OCI-M1 (cell line): ENCODE data around the gene PARVB.
"Not testable (repeated sequence)": the region's sequence is repeated elsewhere in the genome, so short reads cannot be mapped to it uniquely, and the experiment has no call there.

Experiments
- DNase-seq: peaks from one replicate; lab custom pipeline; 2025; lab: John Stamatoyannopoulos, UW

PARVB gene

DNA sequence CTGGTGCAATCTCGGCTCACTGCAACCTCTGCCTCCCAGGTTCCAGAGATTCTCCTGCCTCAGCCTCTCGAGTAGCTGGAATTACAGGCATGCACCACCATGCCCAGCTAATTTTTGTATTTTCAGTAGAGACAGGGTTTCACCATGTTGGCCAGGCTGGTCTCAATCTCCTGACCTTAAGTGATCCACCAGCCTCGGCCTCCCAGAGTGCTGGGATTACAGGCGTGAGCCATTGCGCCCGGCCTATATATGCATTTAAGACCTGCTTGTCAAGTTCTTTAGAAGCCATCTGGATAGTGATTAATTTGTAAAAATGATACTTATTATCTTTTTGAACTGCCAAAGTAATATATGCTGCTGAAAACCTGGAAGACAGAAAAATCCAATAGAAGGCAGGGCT, 86.6 kb downstream of the PARVB start:
- not testable (repeated sequence) for DNase-seq

DNA sequence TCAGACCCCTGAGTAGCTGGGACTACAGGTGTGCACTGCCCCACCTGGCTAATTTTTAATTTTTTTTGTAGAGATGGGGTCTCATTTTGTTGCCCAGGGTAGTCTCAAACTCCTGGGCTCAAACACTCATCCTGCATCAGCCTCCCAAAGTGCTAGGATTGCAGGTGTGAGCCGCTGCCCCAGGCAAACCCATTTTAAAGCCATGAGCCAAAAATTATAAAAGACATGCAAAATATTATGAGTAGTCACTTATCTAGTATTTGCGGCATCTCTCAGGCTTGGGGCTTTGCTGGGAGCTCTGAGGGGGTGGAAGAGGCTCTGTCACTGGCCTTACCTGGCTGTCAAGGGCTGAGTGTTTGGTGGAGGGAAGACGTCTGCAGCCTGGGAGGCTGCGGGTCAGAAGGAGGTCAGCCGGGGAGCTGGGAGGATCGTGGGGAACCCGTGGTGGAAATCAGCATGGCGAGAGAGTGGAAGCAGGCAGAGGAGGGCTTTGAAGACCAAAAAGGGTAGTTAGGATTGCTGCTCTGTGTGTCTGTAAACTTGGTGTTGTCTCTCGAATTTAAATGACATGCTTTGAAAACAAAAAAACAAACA, 87.6 kb downstream of the PARVB start:
- no peak for DNase-seq

DNA sequence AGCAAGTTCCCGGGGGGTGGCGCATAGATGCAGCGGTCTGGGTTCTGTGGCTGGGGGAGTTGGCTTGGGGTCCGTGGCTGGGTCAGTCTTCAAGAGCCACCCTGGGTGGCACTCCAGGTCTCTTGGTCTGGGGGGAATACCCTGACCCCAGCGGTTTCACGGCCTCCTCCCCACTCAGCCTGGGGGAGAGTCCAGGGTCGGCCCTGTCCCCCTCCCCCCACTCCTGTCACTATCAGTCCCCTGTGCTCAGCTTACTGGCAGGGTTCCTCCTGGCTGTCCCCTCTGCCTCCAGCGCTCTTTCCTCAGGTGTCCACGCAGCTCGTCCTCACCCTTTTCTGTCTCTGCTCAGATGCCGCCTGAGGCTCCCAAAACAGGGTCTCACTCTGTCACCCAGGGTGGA, 88.1 kb downstream of the PARVB start:
- DNase-seq: no peak

DNA sequence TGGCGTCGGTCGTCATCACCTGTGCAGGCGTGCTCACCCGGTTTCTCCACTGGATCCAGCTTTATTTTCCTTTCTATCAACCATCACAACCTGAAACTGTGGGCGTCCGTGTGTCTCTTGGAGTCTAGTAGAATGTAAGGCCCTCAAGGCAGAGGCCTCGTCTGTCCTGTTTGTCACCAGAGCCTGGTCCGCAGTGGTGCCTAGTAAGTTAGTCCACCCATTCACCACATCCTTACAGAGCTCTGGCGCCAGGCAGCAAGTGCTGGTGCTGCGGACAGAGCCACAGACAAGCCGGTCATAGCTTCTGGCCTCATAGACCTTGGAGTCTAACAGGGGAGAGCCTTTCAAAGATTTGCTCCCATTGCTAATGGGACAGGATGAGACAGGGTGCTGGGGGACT, 92.2 kb downstream of the PARVB start:
- no peak for DNase-seq

GRCh38 chr22:44116755-44117684, 92.9 kb downstream of the PARVB start:
- DNase-seq: no peak

- DNase-seq: no peak
Measured at GRCh38 chr22:44117746-44118145, 93.6 kb downstream of the PARVB start.

DNA sequence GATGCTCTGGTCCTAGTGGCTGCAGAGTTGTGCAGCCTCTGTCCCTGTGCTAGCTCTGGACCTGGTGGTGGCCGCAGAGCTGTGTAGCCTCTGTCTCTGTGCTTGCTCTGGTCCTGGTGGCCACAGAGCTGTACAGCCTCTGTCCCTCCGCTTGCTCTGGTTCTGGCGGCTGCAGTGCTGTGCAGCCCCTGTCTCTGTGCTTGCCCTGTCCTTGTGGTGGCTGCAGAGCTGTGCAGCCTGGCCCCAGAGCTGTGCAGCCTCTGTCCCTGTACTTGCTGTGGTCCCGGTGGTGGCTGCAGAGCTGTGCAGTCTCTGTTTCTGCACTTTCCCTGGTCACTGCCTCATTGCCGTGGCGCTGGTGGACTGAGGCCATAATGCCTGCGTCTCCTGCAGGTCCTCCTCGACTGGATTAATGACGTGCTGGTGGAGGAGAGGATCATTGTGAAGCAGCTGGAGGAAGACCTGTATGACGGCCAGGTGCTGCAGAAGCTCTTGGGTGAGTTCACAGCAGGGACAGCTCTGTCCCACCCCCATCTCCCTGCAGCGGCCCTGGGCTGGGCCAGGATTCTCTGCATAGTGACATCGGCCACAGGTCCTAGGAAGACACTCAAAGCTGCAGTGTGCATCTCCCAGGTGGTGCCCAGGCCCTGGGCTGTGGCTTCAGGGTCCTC, 94.7 kb downstream of the PARVB start:
- DNase-seq: no peak

DNA sequence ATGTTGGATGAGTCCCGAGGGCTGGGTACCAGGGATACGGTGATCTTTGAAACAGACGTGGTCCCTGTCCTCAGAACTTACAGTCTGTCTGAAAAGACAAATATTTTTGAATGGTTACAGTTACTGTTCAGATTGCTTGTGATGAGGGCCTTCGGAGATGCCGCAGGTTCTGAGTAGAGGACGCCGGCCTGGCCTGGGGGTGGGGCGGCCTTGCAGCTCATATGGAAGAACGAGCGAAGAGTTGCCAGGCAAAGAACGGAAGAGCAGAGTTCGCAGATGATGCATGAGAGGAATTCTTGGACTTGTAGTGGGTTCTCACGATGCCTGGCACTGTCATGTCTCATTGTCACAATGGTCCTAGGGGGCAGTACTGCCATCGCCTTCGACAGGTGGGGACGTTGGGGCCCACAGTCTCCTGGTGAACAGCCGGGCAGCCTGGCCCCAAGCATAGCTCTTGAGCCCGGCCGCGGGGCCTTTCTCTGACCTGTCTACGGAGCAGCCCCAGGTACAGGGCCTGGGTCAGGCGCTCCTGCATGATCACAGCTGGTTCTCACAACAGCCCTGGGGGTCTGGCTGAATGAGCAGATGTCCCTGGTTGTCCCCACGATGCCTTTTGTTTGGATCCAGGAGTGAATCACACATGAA, 95.7 kb downstream of the PARVB start:
- no peak for DNase-seq

DNA sequence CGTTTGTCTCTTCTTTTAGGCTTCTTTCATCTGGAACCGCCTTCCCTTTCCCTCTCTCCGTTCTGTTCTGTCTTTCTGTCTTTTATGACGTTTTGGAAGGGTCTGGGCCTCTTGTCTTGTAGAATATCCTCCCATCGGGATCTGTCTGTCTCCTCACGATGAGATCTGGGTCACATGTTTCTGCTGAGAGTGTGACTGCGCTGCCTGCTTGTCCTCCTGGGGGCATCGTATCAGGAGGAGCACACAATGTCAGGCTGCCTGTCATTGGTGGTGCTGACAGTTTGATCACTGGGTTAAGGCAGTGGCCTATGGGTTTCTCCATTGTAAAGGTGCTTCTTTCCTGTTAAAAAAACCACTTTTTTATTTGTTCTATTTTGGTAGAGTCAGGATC, 96.2 kb downstream of the PARVB start:
- no peak for DNase-seq

DNA sequence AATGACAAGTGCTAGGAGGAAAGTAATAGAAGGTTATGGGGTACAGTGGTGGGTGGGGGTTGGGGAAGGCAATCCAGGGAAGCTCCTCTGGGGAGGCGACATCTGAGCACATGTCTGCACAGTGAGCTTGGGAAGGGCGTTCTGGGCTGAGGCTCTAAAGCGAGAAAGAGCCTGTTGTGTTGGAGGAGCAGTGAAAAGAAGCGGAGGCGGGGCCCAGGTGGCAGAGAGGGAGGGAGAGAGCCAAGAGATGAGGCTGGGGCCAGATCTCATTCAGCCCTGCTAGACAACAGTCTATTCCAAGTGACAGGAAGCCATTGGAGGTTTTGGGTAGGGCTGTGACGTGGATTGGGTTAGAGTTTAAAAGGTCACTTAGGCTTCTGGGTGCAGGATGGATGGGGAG, 101.3 kb downstream of the PARVB start:
- no peak for DNase-seq

DNA sequence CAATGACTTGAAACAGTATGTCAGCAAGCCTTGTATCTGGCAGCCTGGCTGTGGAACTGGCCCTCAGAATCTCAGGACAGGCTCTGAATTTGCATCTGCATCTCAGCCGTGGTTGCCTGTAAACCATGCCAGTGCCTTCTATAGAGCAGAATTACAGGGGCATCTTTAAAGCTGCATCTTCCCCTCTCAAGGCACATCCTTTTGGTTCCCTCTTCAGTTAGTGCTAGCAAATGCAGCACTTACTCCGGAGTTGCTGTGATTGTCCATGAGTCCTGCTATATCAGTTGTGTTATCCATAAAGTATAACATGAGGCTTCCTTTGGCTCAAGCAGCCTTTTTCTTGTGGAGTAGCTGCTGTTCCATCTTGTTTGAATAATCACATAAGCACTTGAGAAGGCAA, 102.7 kb downstream of the PARVB start:
- peak; percentile 3 for DNase-seq

DNA sequence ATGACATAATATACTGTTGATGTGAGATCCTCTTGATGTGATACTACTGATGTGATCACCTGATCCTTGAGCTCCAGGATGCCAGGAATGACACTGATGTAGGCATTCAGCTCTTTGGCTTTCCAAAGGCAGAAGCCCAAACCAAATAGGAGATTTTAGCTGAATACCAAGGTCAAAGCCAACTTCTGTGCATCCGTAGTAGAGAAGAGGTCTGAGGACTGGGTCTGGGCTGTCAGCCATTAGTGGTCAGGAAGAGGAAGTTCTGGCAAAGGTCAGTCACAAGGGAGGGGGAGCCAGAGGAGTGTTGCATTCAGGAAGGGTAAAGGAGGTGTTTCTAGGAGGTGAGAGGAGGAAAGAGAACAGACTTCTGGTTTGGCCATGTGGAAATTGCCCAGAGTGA, 103.3 kb downstream of the PARVB start:
- peak; percentile 71 for DNase-seq

- no peak for DNase-seq
Measured at GRCh38 chr22:44128958-44129618, 105.0 kb downstream of the PARVB start.

- no peak for DNase-seq
Measured at GRCh38 chr22:44129619-44129976, 105.5 kb downstream of the PARVB start.

GRCh38 chr22:44130076-44130711, 106.1 kb downstream of the PARVB start:
- DNase-seq: no peak

DNA sequence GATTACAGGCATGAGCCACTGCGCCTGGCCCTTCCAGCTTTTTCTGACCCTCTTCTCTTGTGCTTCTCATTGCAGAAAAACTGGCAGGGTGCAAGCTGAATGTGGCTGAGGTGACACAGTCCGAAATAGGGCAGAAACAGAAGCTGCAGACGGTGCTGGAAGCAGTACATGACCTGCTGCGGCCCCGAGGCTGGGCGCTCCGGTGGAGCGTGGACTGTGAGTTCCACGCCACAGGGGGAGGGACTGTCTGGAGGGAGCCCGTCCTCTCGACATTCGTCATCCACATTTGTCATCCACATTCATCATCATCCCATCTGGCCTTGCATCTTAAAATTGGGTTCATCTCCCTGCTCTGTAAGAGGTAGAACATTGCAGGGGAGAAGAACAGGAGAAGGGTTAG, 107.3 kb downstream of the PARVB start:
- DNase-seq: no peak

DNA sequence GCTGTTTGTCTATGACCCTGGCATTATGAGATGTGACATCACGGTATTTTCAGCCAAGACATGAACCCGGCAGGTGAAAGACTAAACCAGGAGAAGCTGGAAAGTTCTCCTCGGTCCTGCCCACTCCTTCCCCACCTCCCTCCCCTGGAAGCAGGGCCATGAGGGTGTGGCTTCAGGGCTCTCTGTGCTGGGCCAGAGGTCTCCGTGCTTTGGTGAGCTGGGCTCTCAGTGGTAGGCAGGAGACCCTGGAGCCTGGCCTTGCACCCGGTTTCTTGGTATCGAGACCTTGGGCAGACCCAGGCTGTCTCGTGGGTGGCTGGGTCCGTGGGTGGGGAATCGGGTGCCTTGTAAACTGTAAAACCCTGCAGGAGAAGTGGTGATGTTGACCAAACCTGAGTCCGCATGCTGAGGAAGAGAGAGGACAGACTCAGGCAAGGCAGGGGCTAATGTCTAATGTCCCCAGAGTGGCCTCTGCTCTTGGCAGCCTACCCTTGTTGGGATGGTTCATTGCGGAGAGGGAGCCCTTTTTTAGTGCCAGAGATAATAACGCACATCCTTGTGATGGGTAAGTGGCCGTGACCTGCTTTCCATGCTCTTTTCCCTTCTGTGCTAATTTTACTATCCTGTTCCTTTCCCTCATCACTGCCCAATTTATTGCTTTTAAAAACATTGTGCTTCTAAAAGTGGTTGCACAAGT, 108.0 kb downstream of the PARVB start:
- DNase-seq: no peak

- no peak for DNase-seq
Measured at GRCh38 chr22:44132724-44133123, 108.6 kb downstream of the PARVB start.

DNA sequence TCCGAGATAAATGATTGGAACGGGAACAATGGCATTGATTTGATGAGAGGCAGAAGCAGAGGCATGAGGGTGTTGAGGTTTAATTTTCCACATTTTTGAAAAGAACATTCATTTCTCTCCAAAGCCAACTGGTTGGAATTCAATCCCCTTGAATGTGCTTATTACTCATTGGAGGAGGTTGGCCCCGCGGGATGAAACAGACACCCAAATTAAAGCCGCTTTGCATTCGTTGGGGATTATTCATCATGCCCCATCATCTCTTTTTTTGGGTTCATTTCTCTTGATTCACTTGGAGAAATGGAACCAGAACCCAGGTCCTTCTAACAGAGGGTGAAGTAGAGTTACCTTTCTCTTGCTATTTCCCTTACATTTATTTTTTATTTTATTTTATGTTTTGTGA, 109.1 kb downstream of the PARVB start:
- DNase-seq: no peak

DNA sequence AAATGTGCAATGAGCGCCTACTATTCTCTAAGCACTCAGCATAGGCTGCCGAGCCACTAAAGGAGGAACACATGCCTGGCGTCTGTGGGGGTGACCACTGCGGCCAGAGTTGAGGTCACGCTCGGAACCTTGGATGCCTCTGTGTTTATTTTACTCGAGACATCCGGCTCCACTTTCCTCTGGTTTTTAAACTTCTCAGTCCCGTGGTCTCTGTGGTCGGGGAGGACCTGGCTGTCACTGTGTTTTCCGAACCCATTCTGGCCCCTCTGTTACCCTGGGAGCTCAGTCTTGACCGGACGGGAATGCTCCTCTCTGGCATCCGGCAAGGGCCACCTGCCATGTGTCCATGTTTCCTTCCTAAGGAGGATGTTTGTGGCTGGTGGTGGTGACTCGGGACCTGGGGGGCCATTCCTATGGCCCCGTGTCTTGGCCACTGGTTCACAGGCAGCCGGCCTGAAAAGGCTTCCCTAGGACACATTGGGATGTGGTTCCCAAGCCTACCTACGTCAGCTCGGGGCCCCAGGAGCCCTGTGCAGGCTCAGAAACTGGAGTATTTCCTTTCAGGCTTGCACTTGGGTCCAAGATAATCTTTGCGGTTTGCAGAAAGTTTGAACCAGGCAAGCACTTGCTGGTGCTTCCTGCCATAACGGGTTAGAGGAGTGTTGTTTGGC, 109.9 kb downstream of the PARVB start:
- no peak for DNase-seq
